Endodermal cell (in vitro differentiated cells): ENCODE data around the gene NDUFS4. TPM values are rescaled to one million over a fixed set of nuclear protein-coding genes. Genes with fewer than 3 reads are reported as not detected.
"Not testable (repeated sequence)": the region's sequence is repeated elsewhere in the genome, so short reads cannot be mapped to it uniquely, and the experiment has no call there.

Experiments used
- DNase-seq: peaks from one replicate; pipeline ENCODE4 v3.0.0-alpha.2; 2017
- H3K27ac ChIP-seq: 2 replicates; pipeline ENCODE4 v1.5.1; 2013; ENCODE audit warnings: mild to moderate bottlenecking, low read depth, low read length, moderate library complexity
- H3K27me3 ChIP-seq: 2 replicates; pipeline ENCODE4 v1.6.1; 2013; ENCODE audit warnings: mild to moderate bottlenecking, low read length, moderate library complexity; ENCODE audit not compliant: insufficient read depth, control insufficient read depth, poor library complexity, severe bottlenecking
- H3K36me3 ChIP-seq: 2 replicates; pipeline ENCODE4 v1.7.0; 2013; ENCODE audit warnings: mild to moderate bottlenecking, low read length, moderate library complexity; ENCODE audit not compliant: control insufficient read depth, insufficient read depth
- H3K4me1 ChIP-seq: one replicate; pipeline ENCODE4 v1.7.0; 2013; ENCODE audit warnings: low read length; ENCODE audit not compliant: control insufficient read depth, insufficient read depth
- H3K4me3 ChIP-seq: 2 replicates; pipeline ENCODE4 v1.5.1; 2013; ENCODE audit warnings: mild to moderate bottlenecking, low read length, moderate library complexity
- H3K9ac ChIP-seq: 2 replicates; pipeline ENCODE4 v1.6.1; 2013; ENCODE audit warnings: mild to moderate bottlenecking, low read length, moderate library complexity; ENCODE audit not compliant: poor library complexity, severe bottlenecking; ENCODE audit errors: extremely low read depth
- H3K9me3 ChIP-seq: 2 replicates; pipeline ENCODE4 v1.6.1; 2013; ENCODE audit warnings: mild to moderate bottlenecking, low read length, moderate library complexity; ENCODE audit not compliant: control insufficient read depth
- H3K27ac Mint-ChIP-seq: 2 replicates; pipeline ENCODE4 v1.8.0; 2020; ENCODE audit warnings: mixed read lengths
- H3K27me3 Mint-ChIP-seq: 2 replicates; pipeline ENCODE4 v1.8.0; 2021; ENCODE audit warnings: mild to moderate bottlenecking, mixed read lengths; ENCODE audit not compliant: insufficient read depth
- H3K36me3 Mint-ChIP-seq: 2 replicates; pipeline ENCODE4 v1.8.0; 2020; ENCODE audit warnings: low read depth, mixed read lengths
- H3K4me1 Mint-ChIP-seq: 2 replicates; pipeline ENCODE4 v1.8.0; 2020; ENCODE audit warnings: mixed read lengths
- H3K4me3 Mint-ChIP-seq: 2 replicates; pipeline ENCODE4 v1.8.0; 2020; ENCODE audit warnings: mild to moderate bottlenecking, moderate library complexity, mixed read lengths
- H3K9me3 Mint-ChIP-seq: 2 replicates; pipeline ENCODE4 v1.8.0; 2020; ENCODE audit warnings: mild to moderate bottlenecking, mixed read lengths
- WGBS, 2 experiments: methylation state at CpG; one replicate each; pipeline versions ENCODE4 v1.1.5 to v1.1.7; 2013; ENCODE audit warnings: missing lambda C conversion rate in 2 of 2, mixed read lengths in 1 of 2; ENCODE audit not compliant: insufficient coverage in 1 of 2, insufficient read length in 1 of 2; 5-methylcytosine and 5-hydroxymethylcytosine counted together
- total RNA-seq, 2 donors: library from RNA; stranded (reverse); fragmentation: NEBNext Ultra II Directional in 1 of 2; extraction: Animal tissue kit (Norgen Biotek cat#: 25700) in 1 of 2; gene quantifications; 2 replicates in 1 of 2; 3 replicates in 1 of 2; pipeline ENCODE4 v1.2.1, GENCODE V29; 2021
- TF ChIP-seq, protein P1 (sequence below): fragments of 200-600 bp; sonication (generic); conservative IDR thresholded peaks from 2 replicates; pipeline ENCODE4 v1.5.0; 2021; ENCODE audit warnings: antibody characterized with exemption, mild to moderate bottlenecking

The NDUFS4 gene
- total RNA-seq, 2 donors from 2014 or later = 55.0 to 88.3 TPM

DNA sequence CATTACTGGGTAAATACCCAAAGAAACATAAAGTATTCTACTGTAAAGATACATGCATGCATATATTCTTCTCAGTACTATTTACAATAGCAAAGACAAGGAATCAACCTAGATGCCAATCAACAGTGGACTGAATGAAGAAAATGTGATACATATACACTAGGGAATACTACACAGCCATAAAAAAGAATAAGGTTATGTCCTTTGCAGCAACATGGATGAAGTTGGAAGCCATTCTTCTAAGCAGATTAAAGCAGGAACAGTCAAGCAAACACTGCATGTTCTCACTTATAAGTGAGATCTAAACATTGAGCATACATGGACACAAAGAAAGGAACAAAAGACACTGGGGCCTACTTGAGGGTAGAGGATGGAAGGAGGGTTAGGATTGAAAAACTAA, 39.6 kb upstream of the NDUFS4 start:
- H3K27me3 ChIP-seq = no peaks in the 10 kb centered on the region
- no peak for DNase-seq
- H3K9me3 Mint-ChIP-seq = peaks cover 14% of the 10 kb centered on the region

DNA sequence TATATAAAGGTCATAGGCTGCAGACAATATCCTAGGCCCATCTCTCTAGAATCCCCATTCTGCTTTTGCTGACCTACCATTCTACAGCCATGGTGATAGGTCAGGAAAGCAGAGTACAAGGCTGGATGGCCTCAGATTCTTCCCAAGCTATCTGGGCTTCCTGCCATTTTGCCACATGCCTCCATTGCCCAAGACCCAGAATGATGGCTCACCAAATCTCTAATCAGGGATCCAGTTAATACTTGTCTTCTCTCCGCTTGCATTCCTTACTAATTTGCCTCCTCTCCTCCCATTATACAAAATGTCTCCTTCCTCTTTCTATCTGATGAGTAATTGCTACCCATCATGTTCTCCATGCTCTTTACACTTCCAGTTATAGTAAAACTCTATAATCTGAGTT, 22.7 kb upstream of the NDUFS4 start:
- TF ChIP-seq, protein P1, sequence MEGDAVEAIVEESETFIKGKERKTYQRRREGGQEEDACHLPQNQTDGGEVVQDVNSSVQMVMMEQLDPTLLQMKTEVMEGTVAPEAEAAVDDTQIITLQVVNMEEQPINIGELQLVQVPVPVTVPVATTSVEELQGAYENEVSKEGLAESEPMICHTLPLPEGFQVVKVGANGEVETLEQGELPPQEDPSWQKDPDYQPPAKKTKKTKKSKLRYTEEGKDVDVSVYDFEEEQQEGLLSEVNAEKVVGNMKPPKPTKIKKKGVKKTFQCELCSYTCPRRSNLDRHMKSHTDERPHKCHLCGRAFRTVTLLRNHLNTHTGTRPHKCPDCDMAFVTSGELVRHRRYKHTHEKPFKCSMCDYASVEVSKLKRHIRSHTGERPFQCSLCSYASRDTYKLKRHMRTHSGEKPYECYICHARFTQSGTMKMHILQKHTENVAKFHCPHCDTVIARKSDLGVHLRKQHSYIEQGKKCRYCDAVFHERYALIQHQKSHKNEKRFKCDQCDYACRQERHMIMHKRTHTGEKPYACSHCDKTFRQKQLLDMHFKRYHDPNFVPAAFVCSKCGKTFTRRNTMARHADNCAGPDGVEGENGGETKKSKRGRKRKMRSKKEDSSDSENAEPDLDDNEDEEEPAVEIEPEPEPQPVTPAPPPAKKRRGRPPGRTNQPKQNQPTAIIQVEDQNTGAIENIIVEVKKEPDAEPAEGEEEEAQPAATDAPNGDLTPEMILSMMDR = no peak
- Histone ChIP-seq H3K4me1 (no peaks in the 10 kb centered on the region), H3K27ac (no peak overlapping the region), H3K9me3 (peaks cover 4% of the 10 kb centered on the region), H3K27me3 (no peaks in the 10 kb centered on the region), H3K9ac (no peak overlapping the region), H3K36me3 (no peaks in the 10 kb centered on the region), H3K4me3 (no peak overlapping the region)
- WGBS, 2 experiments = 93 to 100% methylated on average over 1 of the region's 1 CpG
- no peak overlapping the region for H3K27ac Mint-ChIP-seq
- H3K9me3 Mint-ChIP-seq = peaks cover 4% of the 10 kb centered on the region
- H3K4me3 Mint-ChIP-seq = no peak overlapping the region
- DNase-seq = no peak
- no peaks in the 10 kb centered on the region for H3K27me3 Mint-ChIP-seq
- no peaks in the 10 kb centered on the region for H3K36me3 Mint-ChIP-seq
- H3K4me1 Mint-ChIP-seq = no peaks in the 10 kb centered on the region

More for the DNA sequence above, 39.6 kb upstream of the NDUFS4 start:
- Histone ChIP-seq H3K36me3 (no peaks in the 10 kb centered on the region), H3K4me3 (no peak overlapping the region), H3K4me1 (no peaks in the 10 kb centered on the region), H3K9me3 (peaks cover 13% of the 10 kb centered on the region), H3K9ac (no peak overlapping the region), H3K27ac (no peak overlapping the region)
- no peaks in the 10 kb centered on the region for H3K4me1 Mint-ChIP-seq
- no peak overlapping the region for H3K4me3 Mint-ChIP-seq
- H3K27me3 Mint-ChIP-seq = no peaks in the 10 kb centered on the region
- no peaks in the 10 kb centered on the region for H3K36me3 Mint-ChIP-seq
- TF ChIP-seq, protein P1 = no peak
- H3K27ac Mint-ChIP-seq = no peak overlapping the region

DNA sequence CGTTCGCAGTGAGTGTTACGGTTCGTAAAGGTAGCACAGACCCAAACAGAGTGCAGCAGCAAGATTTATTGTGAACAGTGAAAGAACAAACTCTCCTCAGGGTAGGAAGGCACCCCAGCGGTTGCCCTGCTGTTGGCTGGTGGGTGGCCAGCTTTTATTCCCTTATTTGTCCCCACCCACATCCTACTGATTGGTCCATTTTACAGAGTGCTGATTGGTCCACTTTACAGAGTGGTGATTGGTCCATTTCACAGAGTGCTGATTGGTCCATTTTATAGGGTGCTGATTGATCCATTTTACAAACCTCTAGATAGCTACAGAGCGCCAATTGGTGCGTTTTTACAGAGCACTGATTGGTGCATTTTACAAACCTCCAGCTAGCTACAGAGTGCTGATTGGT, 19.7 kb upstream of the NDUFS4 start:
- H3K27ac Mint-ChIP-seq = not testable (repeated sequence)
- WGBS, 2 experiments = 92 to 94% methylated on average over 5 to 7 of the region's 7 CpGs
- peaks cover 19% of the 10 kb centered on the region for H3K4me1 Mint-ChIP-seq

DNA sequence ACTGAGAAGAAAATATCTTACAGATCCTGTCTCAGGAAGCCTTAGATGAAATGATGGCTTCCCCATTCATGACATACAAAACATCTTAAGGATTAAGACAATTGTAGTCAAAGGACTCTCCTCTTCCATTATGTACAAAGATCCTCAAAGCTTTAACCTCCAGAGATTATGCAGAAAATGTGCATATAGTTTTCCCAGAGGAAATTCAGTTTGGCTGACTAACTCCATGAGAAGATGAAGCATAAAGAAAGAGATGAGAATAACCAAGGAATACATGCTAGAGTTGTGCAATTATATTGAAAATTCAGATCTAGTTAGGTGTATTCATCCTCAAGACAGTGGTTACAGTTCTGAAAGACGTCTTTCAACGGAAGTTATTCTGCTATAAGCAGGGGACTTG, 18.6 kb upstream of the NDUFS4 start:
- Histone ChIP-seq H3K27me3 (no peaks in the 10 kb centered on the region), H3K9ac (no peak overlapping the region), H3K9me3 (peaks cover 4% of the 10 kb centered on the region), H3K27ac (no peak overlapping the region), H3K4me3 (no peak overlapping the region), H3K4me1 (peaks cover 14% of the 10 kb centered on the region), H3K36me3 (no peaks in the 10 kb centered on the region)
- H3K27ac Mint-ChIP-seq = no peak overlapping the region
- H3K4me1 Mint-ChIP-seq = peaks cover 28% of the 10 kb centered on the region
- peaks cover 4% of the 10 kb centered on the region for H3K9me3 Mint-ChIP-seq
- H3K27me3 Mint-ChIP-seq = no peaks in the 10 kb centered on the region
- no peak overlapping the region for H3K4me3 Mint-ChIP-seq
- no peaks in the 10 kb centered on the region for H3K36me3 Mint-ChIP-seq
- TF ChIP-seq, protein P1 = no peak
- 96% methylated on average over 2 of the region's 2 CpGs; no CpG with 5 or more reads in 1 of the 2 experiments for WGBS, 2 experiments
- DNase-seq = no peak

More for the DNA sequence above, 19.7 kb upstream of the NDUFS4 start:
- not testable (repeated sequence) for H3K9me3 ChIP-seq, H3K4me3 Mint-ChIP-seq, DNase-seq, H3K27me3 ChIP-seq, H3K27me3 Mint-ChIP-seq, H3K9ac ChIP-seq, H3K36me3 Mint-ChIP-seq, H3K36me3 ChIP-seq, H3K4me3 ChIP-seq, H3K9me3 Mint-ChIP-seq, H3K27ac ChIP-seq
- H3K4me1 ChIP-seq = peaks cover 10% of the 10 kb centered on the region
